Heart right ventricle (tissue), 16 donors: ENCODE results near the gene CAMKMT. TPM values are rescaled to one million over a fixed set of nuclear protein-coding genes. Genes with fewer than 3 reads are reported as not detected.

Source experiments
- ATAC-seq, 8 donors: fragments of 200-7000 bp; cut with Tn5 transposase; one replicate each; pipeline ENCODE4 v1.9.1; 2020; ENCODE audit warnings: mild to moderate bottlenecking in 8 of 8, moderate library complexity in 8 of 8, moderate number of reproducible peaks in 1 of 8
- DNase-seq, 2 donors: peaks; one replicate each; pipeline ENCODE4 v3.0.0-alpha.2; 2020
- H3K27ac ChIP-seq, 10 donors: fragments of 200-600 bp; sonication (generic) in 2 of 10; one replicate each; pipeline versions ENCODE4 v1.5.0 to v1.8.0; 2020 to 2022; ENCODE audit warnings: mild to moderate bottlenecking in 3 of 10
- H3K27me3 ChIP-seq, 7 donors: fragments of 200-600 bp; one replicate each; pipeline ENCODE4 v1.8.0; 2021 to 2022; ENCODE audit warnings: mild to moderate bottlenecking in 2 of 7
- H3K36me3 ChIP-seq, 9 donors: fragments of 200-600 bp; sonication (generic) in 1 of 9; one replicate each; pipeline versions ENCODE4 v1.5.0 to v1.8.0; 2020 to 2022; ENCODE audit warnings: mild to moderate bottlenecking in 2 of 9
- H3K4me1 ChIP-seq, 9 donors: fragments of 200-600 bp; sonication (generic) in 1 of 9; one replicate each; pipeline versions ENCODE4 v1.5.0 to v1.8.0; 2020 to 2022; ENCODE audit warnings: mild to moderate bottlenecking in 4 of 9
- H3K4me3 ChIP-seq, 10 donors: fragments of 200-600 bp; sonication (generic) in 2 of 10; one replicate each; pipeline versions ENCODE4 v1.5.0 to v1.8.0; 2020 to 2022; ENCODE audit warnings: mild to moderate bottlenecking in 7 of 10, moderate library complexity in 2 of 10
- H3K9me3 ChIP-seq, 11 donors: fragments of 200-600 bp in 10 of 11; sonication (generic) in 2 of 11; one replicate each; pipeline versions ENCODE4 v1.5.0 to v1.8.0; 2013 to 2022; ENCODE audit warnings: mild to moderate bottlenecking in 2 of 11, control low read depth in 1 of 11, moderate library complexity in 1 of 11
- WGBS, 2 donors: extraction: QIAGEN DNeasy Blood & Tissue Kit; methylation state at CpG; one replicate each; pipeline ENCODE4 v1.1.7; 2013; ENCODE audit warnings: inconsistent platforms in 1 of 2; 5-methylcytosine and 5-hydroxymethylcytosine counted together
- intact Hi-C, 10 donors: fragments of 100-400 bp; cut with DNase I; formaldehyde crosslinking; loops; one replicate each; pipeline versions ENCODE4 v1.11.1 to v1.14.2; 2022
- polyA plus RNA-seq, 2 donors: library from polyadenylated mRNA; stranded (reverse); fragments of 200-250 nt; gene quantifications; one replicate each; pipeline ENCODE4 v1.2.3, GENCODE V29; 2013
- total RNA-seq, 10 donors: library from RNA; stranded (reverse); fragmentation: NEBNext Ultra II Directional in 3 of 10; extraction: Animal tissue kit (Norgen Biotek cat#: 25700) in 3 of 10; gene quantifications; one replicate each; pipeline versions ENCODE4 v1.2.1 to v1.2.4, GENCODE V29; 2021 to 2023
- TF ChIP-seq, protein P1 (sequence below), 9 donors: fragments of 200-600 bp; sonication (generic) in 2 of 9; IDR thresholded peaks; one replicate each; pipeline versions ENCODE4 v1.5.0 to v1.8.0; 2021 to 2022; ENCODE audit warnings: antibody characterized with exemption in 9 of 9, mild to moderate bottlenecking in 5 of 9, moderate library complexity in 1 of 9
- donor health status: Arrhythmogenic right ventricular cardiomyopathy.
- donor health status: ischemic (EF 13 %, LVEDD 7.1; RV severe dilation, severe dysfunction).
- donor health status: healthy with polysubstance abuse.
- donor health status: DM: no; HTN: yes; CAD: no.
- donor health status: DM: no; HTN: no; CAD: no.
- donor health status: ischemic (EF 25% LVEDD 6.9; RV normal size, moderate dysfunction).
- donor health status: ischemic (EF 25% LVEDD 5.7; RV mildly dilated, moderate dysfunction).
- donor health status: healthy.
- donor health status: DM: yes; HTN: yes; CAD: no.
- donor health status: Ischemic cardiomyopathy.
- donor health status: ischemic (EF 35%, LVEDD 5.7; RV mildly dilated, moderate dysfunction).
- donor health status: nonischemic (EF 11% LVEDD 7.7; RV severe dilation, severe dysfunction).
- donor health status: DM: yes; HTN: yes; CAD: no.
- donor health status: PGD.
- donor health status: ischemic (EF 29% LVEDD 5.4; RV normal size, mild dysfunction).
- donor health status: nonischemic (EF 23%, LVEDD 6.1; RV moderate dilation, normal function).

The CAMKMT gene
- total and polyA plus RNA-seq, 12 donors = 4.1 to 6.4 (median 4.8) TPM

DNA sequence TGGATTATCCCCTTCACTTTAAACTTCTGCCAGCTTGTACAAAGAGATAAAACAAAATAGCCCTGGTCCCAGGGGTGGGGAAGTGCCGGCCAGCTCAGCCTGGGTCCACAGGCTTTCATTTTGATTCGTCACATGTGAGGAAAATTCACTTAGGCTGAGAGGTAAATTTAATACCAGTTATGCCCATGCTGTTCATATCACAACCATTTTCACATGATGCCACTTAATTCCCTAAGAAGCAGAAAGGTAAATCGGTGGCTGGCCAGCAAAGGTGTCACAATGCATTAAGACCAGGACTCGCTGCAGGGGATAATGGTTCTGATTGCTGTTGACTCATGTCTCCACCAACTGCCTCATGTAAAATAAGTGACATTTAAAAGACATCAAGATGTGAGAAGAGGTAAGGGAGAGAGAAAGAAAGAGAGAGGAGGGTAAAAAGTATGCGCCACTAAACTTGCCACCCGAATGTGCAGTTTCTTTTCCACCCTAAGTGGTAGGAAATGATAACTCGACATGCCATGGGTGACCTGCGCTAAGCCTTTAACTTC, 318.8 kb downstream of the CAMKMT start:
- no peak for DNase-seq
- 79 to 84% methylated on average over 8 of the region's 8 CpGs for WGBS, 2 donors
- Histone ChIP-seq H3K4me3 (no peak overlapping the region), H3K36me3 (no peaks in the 10 kb centered on the region), H3K4me1 (peaks cover 0 to 7% (median 0%) of the 10 kb centered on the region in 9 donors), H3K9me3 (no peaks in the 10 kb centered on the region), H3K27ac (no peak overlapping the region), H3K27me3 (no peaks in the 10 kb centered on the region)
- ATAC-seq = no peak
- intact Hi-C loops = loop anchor here in 1 of 10 donors (5.0 kb wide), 1 partner anchor 1833 kb away; no protein-coding TSS in a partner anchor
- TF ChIP-seq, protein P1, sequence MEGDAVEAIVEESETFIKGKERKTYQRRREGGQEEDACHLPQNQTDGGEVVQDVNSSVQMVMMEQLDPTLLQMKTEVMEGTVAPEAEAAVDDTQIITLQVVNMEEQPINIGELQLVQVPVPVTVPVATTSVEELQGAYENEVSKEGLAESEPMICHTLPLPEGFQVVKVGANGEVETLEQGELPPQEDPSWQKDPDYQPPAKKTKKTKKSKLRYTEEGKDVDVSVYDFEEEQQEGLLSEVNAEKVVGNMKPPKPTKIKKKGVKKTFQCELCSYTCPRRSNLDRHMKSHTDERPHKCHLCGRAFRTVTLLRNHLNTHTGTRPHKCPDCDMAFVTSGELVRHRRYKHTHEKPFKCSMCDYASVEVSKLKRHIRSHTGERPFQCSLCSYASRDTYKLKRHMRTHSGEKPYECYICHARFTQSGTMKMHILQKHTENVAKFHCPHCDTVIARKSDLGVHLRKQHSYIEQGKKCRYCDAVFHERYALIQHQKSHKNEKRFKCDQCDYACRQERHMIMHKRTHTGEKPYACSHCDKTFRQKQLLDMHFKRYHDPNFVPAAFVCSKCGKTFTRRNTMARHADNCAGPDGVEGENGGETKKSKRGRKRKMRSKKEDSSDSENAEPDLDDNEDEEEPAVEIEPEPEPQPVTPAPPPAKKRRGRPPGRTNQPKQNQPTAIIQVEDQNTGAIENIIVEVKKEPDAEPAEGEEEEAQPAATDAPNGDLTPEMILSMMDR (IDR thresholded peaks at IDR 0.05) = no peak

DNA sequence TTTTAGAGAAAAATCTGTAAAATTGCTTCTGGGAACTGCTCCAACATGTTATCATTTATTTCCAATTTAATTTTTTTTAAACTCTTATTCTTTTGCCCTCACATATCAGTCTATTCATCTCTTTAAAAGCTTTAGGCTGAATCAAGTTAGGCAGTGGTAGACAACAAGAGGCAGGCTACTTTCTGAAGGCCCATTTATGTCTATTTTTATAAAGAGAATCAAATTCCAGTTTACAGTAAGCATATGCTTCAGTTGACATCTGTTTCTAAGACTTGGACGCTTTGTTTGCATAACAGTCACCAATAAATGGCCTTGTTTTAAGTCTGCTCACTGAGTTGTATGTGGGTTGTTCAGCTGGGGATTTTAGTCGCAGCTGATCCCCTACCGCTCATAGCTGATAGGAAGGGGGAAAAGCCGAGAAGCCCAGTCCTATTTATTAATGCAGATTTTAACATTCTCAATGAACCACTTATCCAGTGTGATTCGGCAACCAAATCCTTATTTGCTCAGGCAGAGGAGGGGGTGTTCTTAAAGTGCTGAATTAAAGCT, 319.3 kb downstream of the CAMKMT start:
- intact Hi-C loops = loop anchor here in 1 of 10 donors (5.0 kb wide), 1 partner anchor 1834 kb away; no protein-coding TSS in a partner anchor
- WGBS, 2 donors = 68 to 77% methylated on average over 5 of the region's 5 CpGs

DNA sequence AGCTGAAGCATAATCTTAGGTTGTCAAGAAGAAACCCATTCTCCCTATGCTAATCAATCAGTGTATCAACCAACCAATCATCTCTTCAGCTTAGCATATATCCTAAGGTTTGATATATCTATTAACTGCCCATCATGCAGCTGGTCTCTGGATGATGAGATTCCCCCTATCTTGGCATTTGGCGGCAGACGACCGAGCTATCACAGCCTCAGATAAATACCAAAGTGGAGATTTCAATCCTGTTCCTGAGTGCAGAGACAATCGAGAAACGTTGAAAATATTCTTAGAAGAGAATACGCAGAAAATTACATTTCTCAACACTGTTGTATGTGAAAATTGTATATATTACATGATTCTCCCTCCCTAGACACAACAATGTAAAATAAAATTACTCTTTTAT, 320.7 kb downstream of the CAMKMT start:
- no peak for ATAC-seq
- Histone ChIP-seq H3K36me3 (no peaks in the 10 kb centered on the region), H3K27ac (no peak overlapping the region), H3K9me3 (no peaks in the 10 kb centered on the region), H3K4me3 (no peak overlapping the region), H3K27me3 (no peaks in the 10 kb centered on the region), H3K4me1 (peaks cover 0 to 7% (median 0%) of the 10 kb centered on the region in 9 donors)
- DNase-seq = no peak
- TF ChIP-seq, protein P1 (IDR thresholded peaks at IDR 0.05) = no peak
- intact Hi-C loops = loop anchor here in 1 of 10 donors (5.0 kb wide), 1 partner anchor 1835 kb away; no protein-coding TSS in a partner anchor
- WGBS, 2 donors = 87 to 88% methylated on average over 6 of the region's 6 CpGs

More for the DNA sequence above, 319.3 kb downstream of the CAMKMT start:
- no peaks in the 10 kb centered on the region for H3K36me3 ChIP-seq
- H3K4me1 ChIP-seq = peaks cover 0 to 7% (median 0%) of the 10 kb centered on the region in 9 donors
- DNase-seq (no peak), ATAC-seq (no peak)
- no peaks in the 10 kb centered on the region for H3K27me3 ChIP-seq
- TF ChIP-seq, protein P1 (IDR thresholded peaks at IDR 0.05) = no peak
- H3K4me3 ChIP-seq = no peak overlapping the region
- no peaks in the 10 kb centered on the region for H3K9me3 ChIP-seq
- no peak overlapping the region for H3K27ac ChIP-seq

DNA sequence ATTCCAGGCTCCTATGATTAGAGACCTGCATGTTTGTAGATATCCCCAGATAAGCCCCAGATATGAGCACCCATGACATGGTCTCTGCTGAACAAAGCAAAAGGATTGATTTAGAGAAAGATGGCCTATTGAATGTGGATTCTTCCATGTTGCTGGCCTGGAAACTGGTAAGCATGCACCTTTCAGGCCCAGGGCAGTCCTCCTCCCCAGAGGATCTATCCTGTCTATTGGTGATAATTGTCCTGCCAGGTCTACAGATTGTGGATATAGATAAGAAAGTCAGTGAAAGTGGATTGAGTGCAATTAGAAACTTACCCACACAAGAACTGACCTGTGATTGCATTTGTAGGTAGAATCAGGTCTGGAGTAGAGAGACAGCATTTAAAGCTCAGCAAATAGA, 322.8 kb downstream of the CAMKMT start:
- no peaks in the 10 kb centered on the region for H3K9me3 ChIP-seq
- H3K4me3 ChIP-seq = no peak overlapping the region
- intact Hi-C loops = loop anchor here in 1 of 10 donors (5.0 kb wide), 1 partner anchor 1837 kb away; no protein-coding TSS in a partner anchor
- no peak overlapping the region for H3K27ac ChIP-seq
- no peak for DNase-seq
- H3K36me3 ChIP-seq = no peaks in the 10 kb centered on the region
- no peaks in the 10 kb centered on the region for H3K27me3 ChIP-seq
- ATAC-seq = no peak
- peaks cover 0 to 7% (median 0%) of the 10 kb centered on the region in 9 donors for H3K4me1 ChIP-seq
- TF ChIP-seq, protein P1 (IDR thresholded peaks at IDR 0.05) = no peak
